GM18526 (cell line): ENCODE results near the gene CARD10.

Experiments used
- POLR2A ChIP-seq: IDR thresholded peaks from 3 replicates; pipeline ENCODE4 v1.6.1; 2011; ENCODE audit not compliant: insufficient read length; ENCODE audit errors: extremely low read depth

Gene CARD10

DNA sequence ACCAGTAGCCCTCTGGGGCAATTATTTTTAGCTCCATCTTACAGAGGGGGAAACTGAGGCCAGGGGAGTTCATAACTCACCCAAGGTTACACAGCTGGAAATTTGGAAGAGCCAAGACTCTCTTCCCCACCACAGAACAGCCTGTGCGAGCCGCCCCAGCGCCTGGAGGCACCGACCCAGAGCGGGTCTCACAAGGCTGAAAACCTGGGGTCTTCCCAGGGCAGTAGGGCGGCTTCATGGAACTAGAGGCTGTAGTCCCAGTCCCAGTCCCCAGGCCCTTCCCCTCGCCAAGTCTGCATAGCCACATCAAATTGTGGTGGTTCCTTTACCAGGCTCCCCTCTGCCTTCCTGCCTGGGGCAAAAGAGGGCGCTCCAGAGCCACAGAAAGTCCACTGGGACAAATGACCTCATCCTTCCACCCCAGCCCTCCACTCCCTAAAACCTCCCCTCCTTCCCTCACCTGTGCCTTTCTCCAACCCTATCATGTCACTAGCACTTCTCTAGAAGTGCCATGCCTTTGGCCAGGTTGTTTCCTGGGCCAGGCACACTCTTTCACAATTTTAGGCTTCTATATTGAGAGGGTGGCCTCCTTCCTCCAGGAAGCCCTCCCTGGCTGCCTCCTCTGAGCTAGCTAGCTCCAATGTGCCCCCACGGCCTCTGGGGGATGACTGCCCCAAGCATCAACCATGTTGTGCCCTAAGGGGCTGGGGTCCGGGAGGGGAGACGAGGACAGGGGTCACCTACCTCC is 25.9 kb upstream of the CARD10 start:
- no peak for TF ChIP-seq POLR2A

DNA sequence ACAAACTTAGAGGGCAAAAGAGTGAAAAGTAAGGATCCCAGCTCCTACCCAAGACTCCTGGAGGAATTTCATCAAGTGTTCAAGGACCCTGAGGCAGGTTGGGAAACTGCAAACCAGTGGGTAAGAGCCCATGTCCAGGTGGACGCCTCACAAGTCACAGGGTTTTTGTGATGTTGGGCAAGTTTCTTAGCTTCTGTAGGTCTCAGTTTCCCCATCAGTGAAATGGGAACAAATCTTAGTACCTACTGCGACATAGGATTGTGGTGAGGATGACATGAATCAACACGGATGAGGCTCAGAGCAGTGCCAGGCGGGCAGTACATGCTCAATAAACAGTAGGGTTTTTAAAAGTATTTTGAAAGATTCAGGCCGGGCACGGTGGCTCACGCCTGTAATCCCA is 23.7 kb upstream of the CARD10 start:
- TF ChIP-seq POLR2A, result no peak

DNA sequence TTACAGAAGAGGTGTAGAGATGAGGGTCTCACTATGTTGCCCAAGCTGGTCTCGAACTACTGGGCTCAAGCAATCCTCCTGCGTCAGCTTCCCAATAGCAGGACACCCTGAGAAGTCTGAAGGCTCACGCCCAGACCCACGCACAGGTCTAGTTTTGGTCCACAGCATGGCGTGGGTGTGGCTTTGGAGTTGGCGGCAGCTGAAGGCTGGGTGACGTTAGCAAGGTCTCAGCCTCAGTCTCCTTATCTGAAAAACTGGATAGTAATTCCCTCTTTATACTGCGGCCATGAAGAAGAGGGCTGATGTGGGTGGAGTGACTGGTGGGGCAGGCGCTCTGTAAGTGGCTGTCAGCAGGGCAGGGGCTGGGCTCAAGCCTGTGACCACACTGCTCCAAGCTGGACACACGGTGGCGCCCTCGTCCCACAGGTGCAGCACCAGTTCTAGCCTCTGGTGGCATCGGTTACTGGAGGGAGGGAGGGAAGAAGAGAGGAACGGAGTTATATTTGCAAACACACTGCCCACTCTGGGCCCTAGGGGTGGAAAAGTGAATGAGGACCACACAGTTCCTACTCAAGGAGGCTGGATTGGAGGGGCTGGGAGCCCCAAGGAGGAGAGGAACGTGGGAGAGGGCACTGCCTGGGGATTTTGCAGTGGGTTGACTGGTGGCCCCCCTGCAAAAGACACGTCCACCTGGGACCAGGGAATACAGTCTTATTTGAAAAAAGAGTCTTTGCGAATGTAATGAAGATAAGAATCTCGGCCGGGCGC is 19.6 kb upstream of the CARD10 start:
- TF ChIP-seq POLR2A, result no peak

DNA sequence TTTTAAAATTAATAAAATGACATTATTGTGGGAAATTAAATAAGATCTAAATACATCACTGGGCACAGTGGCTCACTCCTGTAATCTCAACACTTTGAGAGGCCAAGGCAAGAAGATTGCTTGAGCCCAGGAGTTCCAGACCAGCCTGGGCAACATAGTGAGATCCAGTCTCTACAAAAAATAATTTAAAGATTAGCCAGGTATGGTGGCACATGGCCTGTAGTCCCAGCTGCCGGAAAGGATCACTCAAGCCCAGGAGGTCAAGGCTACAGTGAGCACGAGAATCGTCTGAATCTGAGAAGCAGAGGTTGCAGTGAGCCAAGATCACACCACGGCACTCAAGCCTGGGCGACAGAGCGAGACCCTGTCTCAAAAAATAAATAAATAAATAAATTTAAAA is 15.9 kb upstream of the CARD10 start:
- TF ChIP-seq POLR2A, result no peak

DNA sequence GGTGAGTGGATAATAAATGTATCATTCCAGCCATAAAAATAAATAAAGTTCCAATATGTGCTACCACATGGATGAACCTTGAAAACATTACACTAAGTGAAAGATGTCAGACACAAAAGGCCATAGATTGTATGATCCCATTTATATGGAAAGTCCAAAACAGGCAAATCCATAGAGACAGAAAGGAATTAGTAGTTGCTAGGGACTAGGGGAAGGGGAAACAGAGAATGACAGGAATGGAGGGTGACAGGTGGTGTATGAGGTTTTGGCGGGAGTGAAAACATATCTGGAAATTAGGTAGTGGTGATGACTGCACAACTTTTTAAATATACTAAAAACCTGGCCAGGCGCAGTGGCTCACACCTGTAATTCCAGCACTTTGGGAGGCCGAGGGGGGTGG is 15.2 kb upstream of the CARD10 start:
- no peak for TF ChIP-seq POLR2A

DNA sequence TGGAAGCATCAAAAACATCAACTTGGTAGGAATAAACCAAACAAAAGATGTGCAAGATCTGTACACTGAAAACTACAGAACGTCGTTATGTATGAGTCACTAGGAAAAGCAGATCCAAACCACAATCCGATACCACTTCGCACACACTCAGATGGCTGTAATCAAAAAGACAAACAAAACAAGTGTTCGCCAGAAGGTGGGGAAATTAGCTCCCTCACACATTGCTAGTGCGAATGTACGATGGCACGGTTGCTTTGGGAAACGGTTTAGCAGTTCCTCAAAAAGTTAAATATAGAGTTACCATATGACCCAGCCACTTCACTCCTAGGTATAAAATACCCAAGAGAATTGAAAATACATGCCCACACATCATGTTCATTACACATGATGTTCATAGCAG is 14.8 kb upstream of the CARD10 start:
- no peak for TF ChIP-seq POLR2A

DNA sequence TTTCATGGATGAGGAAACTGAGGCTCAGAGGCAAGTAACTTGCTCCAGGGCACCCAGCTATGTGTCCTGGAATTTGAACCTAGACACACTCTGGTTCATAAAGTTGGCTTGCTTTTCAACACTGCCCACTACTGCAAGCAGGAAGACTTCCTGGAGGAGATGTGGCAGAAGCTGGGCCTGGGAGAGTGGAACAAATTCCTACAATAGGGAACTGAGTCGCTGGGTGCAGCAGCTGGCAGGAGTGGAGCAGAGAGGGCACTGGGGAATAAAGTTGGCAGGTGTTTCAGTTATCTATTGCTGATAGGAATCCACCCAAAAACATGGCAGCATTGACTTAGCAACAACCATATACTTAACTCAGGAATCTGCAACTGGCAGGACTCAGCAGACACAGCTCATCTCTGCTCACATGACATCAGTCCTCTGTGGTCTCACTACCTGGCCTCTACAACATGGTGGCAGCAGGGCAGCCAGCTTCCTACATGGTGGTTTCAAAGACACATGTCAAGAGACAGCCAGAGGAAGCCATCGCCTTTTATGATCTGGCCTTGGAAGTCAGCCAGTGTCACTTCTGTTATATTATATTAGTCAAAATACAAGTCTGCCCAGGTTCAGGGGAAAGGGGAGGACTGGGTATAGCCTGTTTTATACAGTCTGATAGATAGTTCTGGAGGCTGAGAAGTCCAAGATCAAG is 10.6 kb upstream of the CARD10 start:
- TF ChIP-seq POLR2A, result no peak

DNA sequence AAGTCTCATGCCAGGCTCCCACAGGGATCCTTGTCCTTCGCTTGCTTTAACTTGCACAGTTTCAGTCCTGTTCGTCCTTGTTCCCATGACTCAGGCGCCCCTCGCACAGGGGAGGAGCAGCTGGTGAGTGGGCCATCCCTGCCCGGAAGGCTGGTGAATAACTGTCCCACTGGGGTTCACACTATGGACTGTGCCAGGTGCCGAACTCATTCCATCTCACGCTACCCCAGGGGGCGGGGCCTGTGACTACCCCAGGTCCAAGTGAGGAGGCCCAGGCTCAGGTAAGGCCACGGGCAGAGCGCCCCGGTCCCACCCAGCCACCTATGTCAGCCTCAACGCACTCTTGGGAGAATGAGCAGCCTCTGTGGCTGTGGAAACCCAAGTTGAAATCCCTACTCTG is 7.2 kb upstream of the CARD10 start:
- TF ChIP-seq POLR2A, result no peak

DNA sequence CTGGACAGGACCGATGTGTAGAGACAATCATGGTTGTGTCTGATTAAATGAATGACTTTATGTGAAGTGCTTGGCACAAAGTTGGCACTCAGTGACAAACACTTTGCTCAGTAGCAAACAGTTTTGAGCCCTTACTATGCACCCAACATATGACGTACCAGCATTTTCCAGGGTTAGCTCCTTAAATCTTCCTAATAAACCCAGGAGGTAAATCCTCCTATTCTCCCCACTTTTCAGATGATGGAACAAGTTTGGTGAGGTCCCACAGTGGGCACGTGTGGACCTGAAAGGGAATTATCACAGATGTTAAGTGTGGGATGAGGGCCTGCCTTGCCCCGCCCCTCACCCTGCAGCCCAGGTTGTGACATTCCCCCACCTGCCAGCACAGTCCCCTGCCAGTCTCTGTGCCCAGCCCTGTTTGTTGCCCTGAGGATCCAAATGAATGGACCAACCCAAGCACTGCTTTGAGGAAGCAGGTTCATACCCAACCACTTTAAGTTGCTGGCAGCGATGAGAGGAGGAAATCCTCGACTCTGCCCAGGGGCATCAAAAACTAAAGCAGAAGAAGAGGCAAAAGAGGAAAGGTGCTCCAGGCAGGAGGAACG is 6.6 kb upstream of the CARD10 start:
- no peak for TF ChIP-seq POLR2A

DNA sequence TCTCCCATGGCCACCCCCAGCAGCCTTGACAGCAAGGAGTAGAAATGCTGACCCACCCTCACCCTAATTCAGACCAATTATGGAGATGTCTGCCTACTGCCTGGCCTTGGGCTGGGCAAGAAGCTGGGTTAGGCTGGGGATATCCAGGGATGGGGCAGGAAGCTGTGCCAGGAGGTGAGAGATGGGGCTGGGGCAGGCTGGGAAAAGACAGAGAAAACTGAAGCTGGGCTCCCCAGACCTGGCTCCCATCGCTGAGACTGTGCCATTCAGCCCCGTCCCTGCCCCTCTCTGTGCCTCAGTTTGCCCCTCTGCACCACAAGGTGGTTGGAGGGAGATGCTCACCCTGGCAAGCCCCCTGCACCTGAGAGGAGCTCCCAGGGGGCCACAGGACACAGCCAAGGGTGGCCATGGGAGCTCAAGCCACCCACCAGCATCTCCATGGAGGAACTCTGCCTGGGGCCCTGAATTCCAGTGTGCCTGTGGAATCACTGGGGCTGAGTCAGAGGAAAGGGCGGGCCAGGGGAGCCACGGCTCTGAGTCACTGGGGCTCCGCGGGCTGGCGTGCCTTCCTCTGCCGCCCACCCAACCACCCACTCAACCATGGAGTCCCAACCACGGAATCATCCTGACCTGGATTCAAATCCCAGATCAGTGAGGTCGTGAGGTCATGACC is 6.0 kb upstream of the CARD10 start:
- TF ChIP-seq POLR2A, result no peak

DNA sequence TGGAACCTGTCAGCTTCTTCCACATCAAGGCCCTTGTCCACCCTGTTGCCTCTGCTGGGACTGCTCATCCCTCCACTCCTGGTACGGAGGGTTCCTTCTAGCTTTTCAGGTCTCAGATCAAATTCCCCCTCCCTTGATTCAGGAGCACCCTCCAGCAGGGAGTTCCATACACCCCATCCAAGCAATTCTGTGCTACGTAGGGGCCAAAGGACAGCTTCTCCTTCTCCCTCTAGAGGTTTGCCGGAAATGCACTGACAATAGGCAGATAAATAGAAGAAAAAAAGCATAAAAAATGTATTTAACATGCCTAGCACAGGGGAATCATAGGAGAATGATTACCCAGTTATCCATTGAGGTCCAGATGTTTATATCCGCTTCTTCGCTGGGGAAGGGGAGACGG is 3.3 kb upstream of the CARD10 start:
- TF ChIP-seq POLR2A, result no peak

DNA sequence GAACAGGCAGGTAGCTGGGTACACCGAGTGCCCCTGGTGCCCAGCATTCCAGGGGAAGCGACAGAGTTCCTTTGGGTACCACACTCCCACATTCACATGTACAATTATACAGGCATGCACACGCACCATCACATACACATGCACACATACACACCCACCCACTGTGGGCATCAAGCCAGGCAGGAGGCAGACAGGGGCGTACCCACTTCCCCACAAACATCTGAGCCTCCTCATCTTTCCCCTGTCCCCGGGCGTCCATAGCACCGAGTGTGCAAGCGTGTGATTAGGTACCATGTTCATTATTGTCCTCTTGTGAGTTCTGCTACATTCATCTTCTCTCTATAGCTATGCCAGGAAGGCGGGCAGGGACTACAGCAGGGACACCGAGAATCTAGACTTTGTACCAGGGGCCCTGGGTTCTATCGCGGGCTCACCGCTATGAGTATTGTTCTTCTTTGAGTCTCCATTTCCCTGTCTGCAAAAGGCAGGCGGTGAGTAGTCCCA is 2.1 kb upstream of the CARD10 start:
- no peak for TF ChIP-seq POLR2A

DNA sequence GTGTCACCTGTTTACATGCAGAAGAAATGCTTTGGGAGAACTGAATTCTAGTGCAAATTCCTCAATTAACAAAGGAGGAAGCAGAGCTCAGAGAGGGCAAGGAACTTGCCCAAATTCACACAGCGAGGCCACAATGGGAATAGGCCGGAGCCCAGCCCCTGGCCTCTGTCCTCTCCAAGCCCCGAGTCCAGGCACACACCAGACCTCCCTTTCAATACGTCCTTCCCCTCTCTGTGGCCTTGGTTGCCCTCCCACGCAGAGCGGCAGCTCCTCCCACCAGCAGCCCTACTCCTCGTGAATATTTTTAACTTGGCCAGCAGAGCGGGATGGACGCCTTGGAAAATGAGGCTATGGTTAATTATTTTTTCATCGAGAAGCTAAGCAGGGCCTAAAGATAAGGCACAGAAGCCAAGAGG is 1.6 kb upstream of the CARD10 start:
- TF ChIP-seq POLR2A, result no peak

DNA sequence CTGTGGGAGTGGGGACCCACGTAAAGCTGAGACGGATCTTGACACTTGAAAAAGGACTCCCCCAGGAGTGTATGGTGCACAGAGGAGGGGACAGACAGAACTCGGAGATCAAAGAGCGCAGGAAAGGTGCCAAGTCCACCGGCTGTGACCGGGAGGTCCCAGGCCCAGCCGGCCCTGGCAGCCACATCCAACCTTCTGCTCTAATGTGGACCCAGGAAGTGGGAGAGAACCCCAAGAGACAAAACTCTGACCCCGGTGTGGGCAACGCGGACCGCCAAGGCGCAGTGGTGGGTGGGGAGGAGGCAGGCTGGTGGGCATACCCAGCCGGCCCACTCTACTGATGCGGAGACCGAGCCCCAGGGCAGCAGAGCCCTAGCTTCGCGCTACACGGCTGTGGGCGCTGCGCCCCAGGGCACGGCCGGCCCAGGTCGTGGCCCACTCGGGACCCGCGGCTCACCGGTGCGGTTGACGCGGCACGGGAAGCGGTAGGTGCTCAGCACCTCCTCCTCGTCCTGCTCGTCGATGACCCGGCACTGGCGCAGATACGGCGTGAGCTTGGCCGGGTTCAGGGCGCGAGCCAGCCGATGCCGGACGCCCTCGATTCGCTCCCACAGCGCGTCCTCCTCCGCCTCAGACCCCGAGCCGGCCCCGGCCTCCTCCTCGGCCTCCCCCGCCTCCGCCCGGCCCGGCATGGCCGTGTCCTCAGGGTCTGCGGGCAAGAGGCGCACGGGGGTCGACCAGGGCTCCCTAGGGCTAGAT is 527 bp downstream of the CARD10 start:
- no peak for TF ChIP-seq POLR2A

DNA sequence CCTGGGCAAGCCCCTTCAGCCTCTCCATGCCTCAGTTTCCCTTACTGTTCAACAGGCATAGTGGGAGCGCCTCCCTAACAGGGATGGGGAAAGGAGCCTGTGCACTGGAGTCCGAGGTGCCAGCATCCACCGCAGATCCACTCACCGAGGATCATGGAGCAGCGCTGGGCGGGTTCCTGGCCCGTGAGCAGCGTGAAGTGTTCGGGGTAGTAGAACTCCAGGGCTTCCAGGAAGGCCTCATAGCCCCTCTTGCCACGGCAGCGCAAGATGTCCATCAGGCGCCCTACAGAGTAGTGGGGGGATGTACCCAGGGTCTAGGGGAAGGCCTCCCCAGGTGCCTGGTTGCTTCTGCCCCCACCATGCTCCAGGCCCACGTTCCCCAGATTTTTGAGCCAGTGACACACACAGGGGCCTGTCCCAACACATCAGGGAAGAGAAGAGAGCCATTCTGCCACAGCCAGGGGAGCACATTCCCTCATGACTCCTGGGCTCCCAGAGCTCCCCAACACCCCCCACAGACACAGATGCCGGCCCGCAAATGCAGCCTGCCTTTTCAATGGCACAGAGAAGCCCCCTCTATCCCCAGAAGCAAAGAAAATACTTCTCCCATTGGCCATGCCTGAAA is 1.3 kb downstream of the CARD10 start:
- TF ChIP-seq POLR2A, result no peak
